GM21447 (cell line): Measurements from ENCODE around the gene YPEL1.

ENCODE experiments used
- ATAC-seq: cut with Tn5 transposase; IDR thresholded peaks from one replicate; pipeline ENCODE4 v1.9.1; 2021; ENCODE audit not compliant: unreplicated experiment

YPEL1 gene

GRCh38 chr22:21659864-21660525 lies 75.6 kb downstream of the YPEL1 start:
- no peak for ATAC-seq

DNA sequence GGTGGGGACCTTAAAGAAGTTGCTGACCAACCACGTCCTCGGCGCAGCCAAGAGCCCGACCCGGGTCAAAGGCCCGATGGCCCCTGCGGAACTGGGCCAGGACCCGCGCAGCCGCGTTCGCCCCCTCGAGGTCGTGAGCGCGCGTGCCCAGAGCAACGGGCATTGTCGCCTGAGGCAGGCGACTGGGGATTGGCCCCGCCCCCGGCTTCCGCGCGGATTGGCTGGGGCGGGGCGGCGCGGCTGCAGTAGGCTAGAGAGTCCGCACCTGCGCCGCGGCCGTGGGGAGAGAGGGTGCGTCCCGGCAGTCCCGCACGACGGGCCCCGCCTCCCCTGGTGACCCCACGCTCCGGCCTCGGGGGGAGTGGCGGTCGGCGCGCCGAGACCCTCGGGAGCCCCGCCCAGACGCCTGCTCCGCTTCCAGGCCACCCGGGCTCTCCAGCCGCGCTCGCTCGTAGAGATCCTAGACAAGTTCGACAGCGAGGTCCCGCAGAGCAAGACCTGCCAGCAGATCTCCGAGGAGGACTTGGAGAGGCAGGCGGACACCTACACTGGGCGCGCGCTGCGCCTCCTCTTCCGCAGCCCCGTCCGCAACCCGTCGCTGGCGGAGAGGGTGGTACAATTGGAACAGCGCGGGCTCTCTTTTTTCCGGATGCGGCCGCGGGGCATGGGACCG lies 78.1 kb downstream of the YPEL1 start:
- ATAC-seq: peak; percentile 61

- no peak for ATAC-seq
Observed at GRCh38 chr22:21657020-21657359, 78.6 kb downstream of the YPEL1 start.

DNA sequence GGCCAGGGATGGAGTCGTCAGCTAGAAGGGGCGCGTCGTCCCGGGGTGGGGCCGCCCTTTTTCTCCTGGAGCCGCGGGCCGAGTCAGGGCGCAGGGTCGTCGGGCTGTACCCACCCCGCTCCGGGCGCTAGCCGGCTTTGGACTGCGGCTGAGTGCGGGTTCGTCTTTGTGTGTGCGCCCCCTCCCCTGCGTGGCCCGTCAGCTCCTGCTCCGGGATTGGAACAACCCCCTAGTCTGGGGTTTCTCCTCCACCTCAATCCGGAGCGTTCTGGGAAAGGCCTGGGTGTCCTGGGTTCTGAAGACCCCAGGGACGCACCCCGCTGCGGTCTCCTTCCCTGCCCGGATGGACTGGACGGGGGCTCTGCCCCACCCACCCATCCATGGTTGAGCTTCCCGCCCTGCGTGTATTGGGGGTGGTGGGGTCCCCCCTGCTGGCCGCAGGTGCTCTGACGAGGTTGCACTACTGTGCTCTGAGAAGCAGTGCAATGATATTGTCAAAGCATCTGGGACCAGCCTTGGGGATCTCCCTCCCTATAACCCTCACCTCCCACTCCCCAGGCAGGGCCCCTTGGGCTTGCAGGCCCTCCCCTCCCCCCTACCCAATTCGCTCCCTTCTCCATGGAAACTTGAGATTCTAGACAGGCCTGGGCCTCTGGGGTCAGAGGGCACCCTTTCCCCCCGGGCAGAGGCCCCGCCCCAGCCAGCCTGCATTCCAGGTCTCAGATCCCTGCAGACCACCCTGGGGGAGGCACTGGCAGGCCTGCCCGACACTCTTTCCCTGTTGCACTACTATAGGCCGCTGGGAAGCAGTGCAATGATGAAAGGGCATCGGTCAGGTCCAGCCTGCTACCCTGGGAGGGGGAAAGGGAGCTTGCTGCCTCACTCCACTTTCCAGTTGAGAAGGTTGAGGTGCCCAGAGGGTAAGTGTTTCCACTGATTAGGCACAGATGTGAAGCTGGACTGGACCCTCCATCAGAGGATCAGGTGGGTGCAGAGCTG lies 82.7 kb downstream of the YPEL1 start:
- ATAC-seq: peak; percentile 7

DNA sequence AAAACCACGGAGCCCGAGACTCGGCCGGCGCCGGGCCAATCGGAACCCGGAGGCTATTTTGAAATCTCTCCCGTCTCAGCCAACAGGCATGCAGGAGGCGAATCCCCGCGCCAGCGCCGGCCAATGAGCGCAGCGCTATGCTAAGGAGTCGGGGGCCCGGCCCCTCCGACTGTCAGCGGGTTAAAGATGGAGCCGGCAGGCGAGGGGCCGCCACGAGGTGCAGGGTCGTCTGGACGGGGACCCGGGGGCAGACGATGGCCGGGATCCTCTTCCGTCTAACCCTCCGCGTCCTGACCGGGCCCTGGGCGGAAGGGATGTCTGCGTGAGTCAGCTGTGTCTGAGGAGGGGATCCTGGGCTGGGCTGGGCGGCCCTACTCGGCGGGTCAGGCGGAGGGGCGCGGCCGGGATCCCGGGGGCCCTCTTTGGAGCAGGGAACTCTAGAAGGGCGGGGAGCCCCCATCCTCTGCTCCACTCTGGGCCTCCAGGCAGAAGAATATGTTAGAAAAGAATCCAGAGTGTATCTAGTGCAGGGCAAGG lies 83.5 kb downstream of the YPEL1 start:
- peak; percentile 87 for ATAC-seq

GRCh38 chr22:21651521-21652009 lies 84.0 kb downstream of the YPEL1 start:
- ATAC-seq: peak; percentile 19

DNA sequence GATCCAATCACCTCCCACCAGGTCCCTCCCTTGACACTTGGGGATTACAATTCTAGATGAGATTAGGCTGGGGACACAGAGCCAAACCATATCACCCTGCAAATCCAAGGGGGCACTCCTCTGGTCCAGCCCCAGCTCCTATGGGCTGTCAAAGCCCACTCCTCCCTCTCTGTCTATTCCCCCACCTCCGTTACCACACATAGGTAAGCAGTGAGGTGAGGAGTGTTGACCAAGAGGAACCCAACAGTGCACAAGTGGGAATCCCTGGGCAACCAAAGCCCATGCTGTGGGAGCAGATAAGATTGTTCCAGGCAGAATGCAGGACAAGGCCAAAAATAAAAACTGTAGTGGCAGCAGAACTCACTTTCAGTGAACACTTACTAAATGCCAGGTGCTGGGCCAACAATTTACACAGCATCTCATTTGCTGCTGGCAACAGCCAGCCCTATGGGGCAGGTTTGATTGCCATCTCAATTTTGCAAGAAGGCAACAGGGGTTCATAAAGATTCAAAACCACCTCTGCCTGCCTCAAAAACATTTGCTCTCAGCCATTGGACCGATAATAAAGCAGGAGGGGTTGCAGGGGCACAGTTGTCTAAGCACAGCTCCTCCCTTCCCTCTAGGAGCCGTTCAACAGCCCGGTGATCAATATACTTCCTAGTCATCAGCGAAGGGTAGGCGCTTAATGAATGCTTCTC lies 84.6 kb downstream of the YPEL1 start:
- no peak for ATAC-seq

DNA sequence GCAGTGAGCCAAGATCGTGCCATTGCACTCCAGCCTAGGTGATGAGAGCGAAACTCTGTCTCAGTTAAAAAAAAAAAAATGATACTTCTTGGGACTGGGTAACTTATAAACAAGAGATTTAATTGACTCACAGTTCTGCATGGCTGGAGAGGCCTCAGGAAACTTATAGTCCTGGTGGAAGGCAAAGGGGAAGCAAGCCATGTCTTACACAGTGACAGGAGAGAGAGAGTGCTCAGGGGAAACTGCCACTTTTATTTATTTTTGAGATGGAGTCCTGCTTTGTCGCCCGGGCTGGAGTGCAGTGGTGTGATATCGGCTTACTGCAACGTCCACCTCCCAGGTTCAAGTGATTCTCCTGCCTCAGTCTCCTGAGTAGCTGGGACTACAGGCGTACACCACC lies 85.3 kb downstream of the YPEL1 start:
- ATAC-seq: no peak
